GM12873 (cell line): ENCODE data around the gene SLC24A4.

Source experiments
- TF ChIP-seq, protein P1 (sequence below): IDR thresholded peaks from 2 replicates; pipeline ENCODE4 v1.5.1; 2012; ENCODE audit warnings: low read depth, mild to moderate bottlenecking, moderate library complexity, low read length, control low read depth; ENCODE audit not compliant: insufficient read depth; ENCODE audit errors: missing control alignments

SLC24A4 gene

DNA sequence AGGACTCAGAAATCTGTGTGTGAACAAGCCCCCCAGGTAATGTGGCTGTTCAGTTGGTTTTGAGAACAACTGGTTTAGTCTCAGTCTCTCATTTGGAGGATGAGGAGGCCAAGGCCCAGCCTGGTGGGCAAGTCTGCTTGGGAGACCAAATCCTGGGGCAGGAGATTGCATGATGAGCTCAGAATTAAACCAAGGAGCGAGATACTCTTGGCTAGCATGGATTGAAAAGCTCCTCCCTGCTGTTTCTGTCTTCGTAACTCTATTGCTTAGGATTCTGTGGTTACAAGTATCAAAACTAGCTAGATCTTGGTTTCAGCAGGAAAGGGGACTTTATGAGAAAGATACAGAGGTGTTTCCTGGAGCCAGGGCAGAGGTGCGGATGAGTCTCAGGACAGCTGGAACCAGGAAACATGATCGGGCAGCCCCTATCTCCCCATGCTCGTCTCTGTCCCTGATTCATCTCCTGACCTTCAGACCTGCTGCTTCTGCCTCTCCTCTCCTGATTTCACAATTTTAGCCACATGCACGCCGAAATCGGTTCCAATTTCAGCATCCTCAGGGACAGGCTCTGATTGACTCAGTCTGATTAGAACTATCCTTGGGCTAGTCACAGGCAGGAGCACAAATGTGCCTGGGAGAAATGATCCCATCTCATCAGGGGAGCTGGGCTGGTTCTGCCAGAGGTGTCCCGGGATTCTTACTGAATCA is 150.4 kb downstream of the SLC24A4 start:
- TF ChIP-seq, protein P1, sequence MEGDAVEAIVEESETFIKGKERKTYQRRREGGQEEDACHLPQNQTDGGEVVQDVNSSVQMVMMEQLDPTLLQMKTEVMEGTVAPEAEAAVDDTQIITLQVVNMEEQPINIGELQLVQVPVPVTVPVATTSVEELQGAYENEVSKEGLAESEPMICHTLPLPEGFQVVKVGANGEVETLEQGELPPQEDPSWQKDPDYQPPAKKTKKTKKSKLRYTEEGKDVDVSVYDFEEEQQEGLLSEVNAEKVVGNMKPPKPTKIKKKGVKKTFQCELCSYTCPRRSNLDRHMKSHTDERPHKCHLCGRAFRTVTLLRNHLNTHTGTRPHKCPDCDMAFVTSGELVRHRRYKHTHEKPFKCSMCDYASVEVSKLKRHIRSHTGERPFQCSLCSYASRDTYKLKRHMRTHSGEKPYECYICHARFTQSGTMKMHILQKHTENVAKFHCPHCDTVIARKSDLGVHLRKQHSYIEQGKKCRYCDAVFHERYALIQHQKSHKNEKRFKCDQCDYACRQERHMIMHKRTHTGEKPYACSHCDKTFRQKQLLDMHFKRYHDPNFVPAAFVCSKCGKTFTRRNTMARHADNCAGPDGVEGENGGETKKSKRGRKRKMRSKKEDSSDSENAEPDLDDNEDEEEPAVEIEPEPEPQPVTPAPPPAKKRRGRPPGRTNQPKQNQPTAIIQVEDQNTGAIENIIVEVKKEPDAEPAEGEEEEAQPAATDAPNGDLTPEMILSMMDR, result no peak

DNA sequence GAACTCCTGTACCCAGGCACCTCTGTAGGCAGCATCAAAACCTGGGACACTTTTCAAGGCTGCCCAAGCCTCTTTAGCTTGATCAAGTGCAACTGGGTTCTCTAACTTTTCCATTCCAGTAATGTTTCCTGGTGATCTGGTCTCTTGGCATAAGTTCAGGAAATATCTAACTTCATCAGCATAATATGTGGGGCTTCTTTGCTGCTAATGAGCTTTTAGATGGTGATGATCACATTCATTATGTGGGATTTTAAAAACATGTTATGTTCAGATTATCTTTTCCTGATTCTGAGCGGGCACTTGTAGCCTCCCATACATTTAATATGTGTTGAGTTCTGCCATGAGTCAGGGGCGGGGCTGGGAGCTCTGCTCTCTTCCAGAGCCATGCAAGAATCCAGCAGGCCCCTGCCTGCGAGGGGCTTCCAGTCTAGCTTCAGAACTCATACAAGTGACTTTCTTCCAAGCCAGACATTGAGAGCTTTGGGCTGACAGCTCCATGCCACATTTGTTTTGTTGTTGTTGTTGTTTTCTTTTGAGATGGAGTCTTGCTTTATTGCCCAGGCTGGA is 151.1 kb downstream of the SLC24A4 start:
- TF ChIP-seq, protein P1, result no peak

DNA sequence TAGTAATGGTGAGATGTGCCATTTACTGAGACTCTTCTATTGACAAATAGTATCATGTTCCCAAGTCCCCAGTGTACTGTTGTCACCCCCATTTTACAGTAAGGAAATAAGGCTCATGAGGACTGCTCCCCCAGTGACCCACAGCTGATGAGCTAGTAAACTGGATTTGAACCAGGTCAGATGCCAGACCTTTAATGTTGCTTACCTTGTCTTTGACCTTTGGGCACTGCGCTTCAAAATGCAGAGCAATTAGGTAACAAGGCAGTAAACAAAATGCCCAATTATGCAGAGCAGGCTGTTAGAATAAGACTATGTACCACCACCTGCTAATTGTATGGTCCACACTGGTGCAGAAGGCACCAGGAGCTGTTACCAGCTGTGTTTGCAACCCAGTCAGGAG is 152.1 kb downstream of the SLC24A4 start:
- TF ChIP-seq, protein P1, result no peak

DNA sequence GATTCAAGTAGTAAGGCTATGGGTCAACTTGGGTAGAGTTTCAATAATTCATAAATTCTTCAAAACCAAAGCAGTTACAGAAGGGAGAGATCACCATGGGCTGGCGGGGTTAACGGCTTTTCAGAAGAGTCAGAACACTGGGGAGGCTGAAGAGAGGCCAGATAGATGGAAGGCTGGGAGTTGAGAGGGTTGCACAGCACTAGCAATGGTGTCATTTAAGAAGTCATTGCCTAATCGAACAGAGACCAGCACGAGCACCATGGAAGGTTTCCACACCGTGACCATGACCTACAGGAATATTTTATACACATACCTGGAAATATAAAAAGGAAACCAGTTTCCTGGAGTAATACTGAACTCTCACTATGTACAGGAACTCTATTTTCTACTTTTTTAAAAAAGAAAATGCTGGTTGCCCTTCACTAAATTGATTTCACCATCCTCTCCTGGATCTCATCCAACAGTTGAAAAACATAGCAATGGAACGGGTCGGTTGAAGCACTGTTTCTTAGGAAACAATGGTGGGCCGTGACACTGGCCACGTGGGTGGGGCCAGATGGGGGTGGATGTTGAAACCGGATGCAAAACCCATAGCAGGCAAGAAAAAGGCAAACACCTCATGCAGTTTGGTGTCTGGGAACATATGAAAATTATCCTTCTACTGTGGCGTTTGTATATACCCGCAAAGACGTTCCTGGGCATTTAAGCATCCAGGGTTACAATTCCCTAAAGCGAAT is 152.7 kb downstream of the SLC24A4 start:
- TF ChIP-seq, protein P1, result no peak

DNA sequence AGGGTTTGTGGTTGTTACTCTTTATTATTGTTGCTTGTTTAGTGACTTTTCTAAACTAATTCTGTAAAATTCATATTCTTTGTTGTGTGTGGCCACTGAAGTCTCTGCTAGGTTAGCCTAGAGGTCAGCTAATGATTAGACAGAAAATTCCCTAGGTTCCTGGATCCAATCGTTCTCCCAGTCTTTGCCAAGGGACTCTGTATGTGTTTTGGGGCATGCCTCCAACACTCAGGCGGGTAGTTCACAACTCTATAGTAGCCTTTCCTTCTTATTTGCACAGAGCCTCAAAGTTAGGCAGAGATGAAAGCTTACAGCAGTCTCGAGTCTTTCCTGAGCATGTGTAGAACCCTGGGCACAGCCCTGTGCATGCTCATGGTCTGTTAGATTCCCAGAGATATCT is 157.9 kb downstream of the SLC24A4 start:
- TF ChIP-seq, protein P1, result no peak

DNA sequence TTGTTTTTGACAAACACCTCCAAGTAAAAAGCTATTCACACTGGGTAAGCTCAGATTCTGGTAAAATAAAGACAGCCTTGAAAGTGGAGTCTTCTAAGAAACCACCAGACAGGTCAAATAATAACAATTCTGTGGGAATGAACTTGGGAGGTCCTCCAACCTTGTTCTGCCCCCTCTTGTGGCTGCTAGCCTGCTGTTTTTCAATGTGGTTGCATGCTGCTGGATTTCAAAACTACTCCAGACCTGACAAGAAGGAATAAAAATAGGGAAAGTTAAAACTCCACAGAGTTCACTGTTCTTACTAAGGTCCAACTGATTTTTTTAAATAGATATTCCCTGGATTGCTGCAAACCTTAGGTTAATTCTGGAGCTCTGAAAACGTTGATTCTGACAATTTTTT is 158.4 kb downstream of the SLC24A4 start:
- TF ChIP-seq, protein P1, result no peak

DNA sequence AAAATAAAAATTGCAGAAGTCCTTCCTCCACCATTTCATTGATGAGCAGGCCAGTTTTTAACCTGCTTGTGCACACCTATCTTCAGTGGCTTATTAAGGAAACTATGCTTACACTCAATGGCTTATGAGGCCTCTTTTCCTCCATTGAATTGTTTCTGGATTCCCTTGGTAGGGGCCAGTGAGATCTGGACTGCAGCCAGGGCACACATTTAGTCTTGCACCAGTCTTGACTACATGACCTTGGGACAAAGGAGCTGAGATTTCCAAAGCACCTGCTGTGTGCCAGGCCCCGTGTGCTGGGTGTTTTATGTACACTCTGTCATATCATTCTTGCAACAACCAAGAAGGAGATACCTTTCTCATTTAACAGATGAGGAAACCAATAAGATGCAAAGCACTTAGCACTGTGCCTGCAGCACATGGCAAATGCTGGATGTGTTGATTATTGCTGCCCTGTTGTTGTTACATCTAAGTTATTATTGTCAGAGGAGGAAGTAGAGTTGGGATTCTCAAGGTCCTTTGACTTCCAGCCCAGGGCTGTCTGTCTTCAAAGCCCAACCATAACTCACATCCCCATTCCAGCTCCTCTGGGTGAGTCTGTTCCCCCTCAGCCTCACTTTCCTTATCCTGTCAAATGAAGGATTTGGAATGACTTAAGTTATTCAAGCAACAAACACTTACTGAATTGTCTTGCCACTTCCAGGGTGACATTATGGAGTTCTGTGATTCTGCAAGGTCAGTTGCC is 159.0 kb downstream of the SLC24A4 start:
- TF ChIP-seq, protein P1, result no peak
